ENCODE results near the gene POU6F2. TPM values are rescaled to one million over a fixed set of nuclear protein-coding genes. Genes with fewer than 3 reads are reported as not detected.

Gene POU6F2
- total RNA-seq, 1 experiment from 2014 or later = not detected

DNA sequence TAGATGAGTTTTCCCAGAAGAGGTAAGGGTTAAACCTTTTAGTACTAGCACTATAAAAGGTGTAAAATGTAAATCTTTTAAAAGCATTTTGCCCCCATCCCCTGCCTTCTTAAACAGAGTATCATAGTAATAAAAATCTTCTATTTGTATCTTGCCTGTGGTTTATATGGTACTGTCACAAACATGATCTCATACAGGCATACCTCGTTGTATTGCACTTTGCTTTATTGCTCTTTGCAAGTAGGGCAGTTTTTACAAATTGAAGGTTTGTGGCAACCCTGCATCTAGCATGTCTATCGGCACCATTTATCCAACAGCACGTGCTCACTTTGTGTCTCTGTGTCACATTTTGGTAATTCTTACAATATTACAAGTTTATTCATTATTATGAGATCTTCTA, 389.7 kb downstream of the POU6F2 start:
- ChIA-PET POLR2A (no interaction called here), CTCF (no interaction called here)
- no peak for DNase-seq (ENCODE audit: low read depth, low spot score)
- ATAC-seq = no peak
- no peak overlapping the region for H3K27ac ChIP-seq (ENCODE audit: low read length)
- TF ChIP-seq, protein P1, sequence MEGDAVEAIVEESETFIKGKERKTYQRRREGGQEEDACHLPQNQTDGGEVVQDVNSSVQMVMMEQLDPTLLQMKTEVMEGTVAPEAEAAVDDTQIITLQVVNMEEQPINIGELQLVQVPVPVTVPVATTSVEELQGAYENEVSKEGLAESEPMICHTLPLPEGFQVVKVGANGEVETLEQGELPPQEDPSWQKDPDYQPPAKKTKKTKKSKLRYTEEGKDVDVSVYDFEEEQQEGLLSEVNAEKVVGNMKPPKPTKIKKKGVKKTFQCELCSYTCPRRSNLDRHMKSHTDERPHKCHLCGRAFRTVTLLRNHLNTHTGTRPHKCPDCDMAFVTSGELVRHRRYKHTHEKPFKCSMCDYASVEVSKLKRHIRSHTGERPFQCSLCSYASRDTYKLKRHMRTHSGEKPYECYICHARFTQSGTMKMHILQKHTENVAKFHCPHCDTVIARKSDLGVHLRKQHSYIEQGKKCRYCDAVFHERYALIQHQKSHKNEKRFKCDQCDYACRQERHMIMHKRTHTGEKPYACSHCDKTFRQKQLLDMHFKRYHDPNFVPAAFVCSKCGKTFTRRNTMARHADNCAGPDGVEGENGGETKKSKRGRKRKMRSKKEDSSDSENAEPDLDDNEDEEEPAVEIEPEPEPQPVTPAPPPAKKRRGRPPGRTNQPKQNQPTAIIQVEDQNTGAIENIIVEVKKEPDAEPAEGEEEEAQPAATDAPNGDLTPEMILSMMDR (IDR thresholded peaks at IDR 0.05) = no peak
- TF ChIP-seq, protein P2, sequence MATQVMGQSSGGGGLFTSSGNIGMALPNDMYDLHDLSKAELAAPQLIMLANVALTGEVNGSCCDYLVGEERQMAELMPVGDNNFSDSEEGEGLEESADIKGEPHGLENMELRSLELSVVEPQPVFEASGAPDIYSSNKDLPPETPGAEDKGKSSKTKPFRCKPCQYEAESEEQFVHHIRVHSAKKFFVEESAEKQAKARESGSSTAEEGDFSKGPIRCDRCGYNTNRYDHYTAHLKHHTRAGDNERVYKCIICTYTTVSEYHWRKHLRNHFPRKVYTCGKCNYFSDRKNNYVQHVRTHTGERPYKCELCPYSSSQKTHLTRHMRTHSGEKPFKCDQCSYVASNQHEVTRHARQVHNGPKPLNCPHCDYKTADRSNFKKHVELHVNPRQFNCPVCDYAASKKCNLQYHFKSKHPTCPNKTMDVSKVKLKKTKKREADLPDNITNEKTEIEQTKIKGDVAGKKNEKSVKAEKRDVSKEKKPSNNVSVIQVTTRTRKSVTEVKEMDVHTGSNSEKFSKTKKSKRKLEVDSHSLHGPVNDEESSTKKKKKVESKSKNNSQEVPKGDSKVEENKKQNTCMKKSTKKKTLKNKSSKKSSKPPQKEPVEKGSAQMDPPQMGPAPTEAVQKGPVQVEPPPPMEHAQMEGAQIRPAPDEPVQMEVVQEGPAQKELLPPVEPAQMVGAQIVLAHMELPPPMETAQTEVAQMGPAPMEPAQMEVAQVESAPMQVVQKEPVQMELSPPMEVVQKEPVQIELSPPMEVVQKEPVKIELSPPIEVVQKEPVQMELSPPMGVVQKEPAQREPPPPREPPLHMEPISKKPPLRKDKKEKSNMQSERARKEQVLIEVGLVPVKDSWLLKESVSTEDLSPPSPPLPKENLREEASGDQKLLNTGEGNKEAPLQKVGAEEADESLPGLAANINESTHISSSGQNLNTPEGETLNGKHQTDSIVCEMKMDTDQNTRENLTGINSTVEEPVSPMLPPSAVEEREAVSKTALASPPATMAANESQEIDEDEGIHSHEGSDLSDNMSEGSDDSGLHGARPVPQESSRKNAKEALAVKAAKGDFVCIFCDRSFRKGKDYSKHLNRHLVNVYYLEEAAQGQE (IDR thresholded peaks at IDR 0.05; ENCODE audit: insufficient read depth in 1 of 2, low read depth in 2 of 2, low read length in 1 of 2) = no peak
- TF ChIP-seq POLR2AphosphoS5 (IDR thresholded peaks at IDR 0.05; ENCODE audit: low read depth, low read length) (no peak), TCF7L2 (IDR thresholded peaks at IDR 0.05; ENCODE audit: low read depth, low read length) (no peak), SIN3A (IDR thresholded peaks at IDR 0.05; ENCODE audit: borderline replicate concordance, insufficient read depth, low read depth, low read length) (no peak)
- H3K27me3 ChIP-seq (ENCODE audit: control insufficient read depth, insufficient read depth, low read length) = peaks cover 2% of the 10 kb centered on the region; the same call in 1 of the 2 replicates
- no TSS peak for BruUV-seq (replicated peaks)
- no peak overlapping the region for H3K4me3 ChIP-seq (ENCODE audit: low read depth in 2 of 2, low read length in 2 of 2)
- H3K36me3 ChIP-seq (ENCODE audit: control insufficient read depth, insufficient read depth, low read length) = no peaks in the 10 kb centered on the region
- in situ Hi-C loops (cut with HindIII; ENCODE audit: low pct_unique_long_range_greater_than_20kb, low sequenced_read_pairs) (no loop called here), intact Hi-C loops (cut with micrococcal nuclease; ENCODE audit: unreplicated experiment) (no loop called here)
- H3K4me1 ChIP-seq (ENCODE audit: control insufficient read depth, insufficient read depth, low read length) = no peaks in the 10 kb centered on the region
- no peaks in the 10 kb centered on the region for H3K9me3 ChIP-seq (ENCODE audit: control insufficient read depth, insufficient read depth, low read depth, low read length)

DNA sequence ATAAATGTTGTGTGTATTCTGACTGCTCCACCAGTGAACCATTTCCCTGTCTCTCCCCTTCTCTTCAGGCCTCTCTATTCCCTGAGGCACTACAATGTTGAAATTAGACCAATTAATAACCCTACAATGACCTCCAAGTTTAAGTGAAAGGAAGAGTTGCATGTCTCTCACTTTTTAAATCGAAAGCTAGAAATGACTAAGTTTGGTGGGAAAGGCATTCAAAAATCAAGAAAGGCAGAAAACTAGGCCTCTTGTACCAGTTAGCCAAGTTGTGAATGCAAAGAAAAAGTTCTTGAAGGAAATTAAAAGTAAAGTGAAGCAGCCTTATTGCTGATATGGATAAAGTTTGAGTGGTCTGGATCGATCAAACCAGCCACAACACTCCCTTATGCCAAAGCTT, 390.2 kb downstream of the POU6F2 start:
- no peaks in the 10 kb centered on the region for H3K36me3 ChIP-seq (ENCODE audit: control insufficient read depth, insufficient read depth, low read length)
- TF ChIP-seq SIN3A (IDR thresholded peaks at IDR 0.05; ENCODE audit: borderline replicate concordance, insufficient read depth, low read depth, low read length) (no peak), POLR2AphosphoS5 (IDR thresholded peaks at IDR 0.05; ENCODE audit: low read depth, low read length) (no peak), TCF7L2 (IDR thresholded peaks at IDR 0.05; ENCODE audit: low read depth, low read length) (no peak)
- TF ChIP-seq, protein P2 (IDR thresholded peaks at IDR 0.05; ENCODE audit: insufficient read depth in 1 of 2, low read depth in 2 of 2, low read length in 1 of 2) = no peak
- TF ChIP-seq, protein P1 (IDR thresholded peaks at IDR 0.05) = no peak
- in situ Hi-C loops (cut with HindIII; ENCODE audit: low pct_unique_long_range_greater_than_20kb, low sequenced_read_pairs) (no loop called here), intact Hi-C loops (cut with micrococcal nuclease; ENCODE audit: unreplicated experiment) (no loop called here)
- no peak overlapping the region for H3K27ac ChIP-seq (ENCODE audit: low read length)
- BruUV-seq (replicated peaks) = no TSS peak
- no peak for DNase-seq (ENCODE audit: low read depth, low spot score)
- no peaks in the 10 kb centered on the region for H3K4me1 ChIP-seq (ENCODE audit: control insufficient read depth, insufficient read depth, low read length)
- no peak overlapping the region for H3K4me3 ChIP-seq (ENCODE audit: low read depth in 2 of 2, low read length in 2 of 2)
- ChIA-PET POLR2A (no interaction called here), CTCF (no interaction called here)
- peaks cover 2% of the 10 kb centered on the region; the same call in 1 of the 2 replicates for H3K27me3 ChIP-seq (ENCODE audit: control insufficient read depth, insufficient read depth, low read length)
- no peak for ATAC-seq
- H3K9me3 ChIP-seq (ENCODE audit: control insufficient read depth, insufficient read depth, low read depth, low read length) = no peaks in the 10 kb centered on the region
